Tibial nerve (tissue), 4 donors: ENCODE results near the gene GRB10.

ENCODE experiments used
- CTCF ChIP-seq, 5 experiments: fragments of 200-600 bp in 3 of 5; fragments of 450-650 bp in 2 of 5; sonication (generic) in 3 of 5; IDR thresholded peaks; one replicate each; pipeline ENCODE4 v1.5.1; 2016 to 2019; ENCODE audit warnings: antibody characterized with exemption in 5 of 5, mild to moderate bottlenecking in 3 of 5, moderate library complexity in 2 of 5
- EP300 ChIP-seq, 2 donors: sonication (generic); formaldehyde crosslinking; IDR thresholded peaks; one replicate each; pipeline ENCODE4 v1.6.1; 2017; ENCODE audit warnings: antibody characterized with exemption in 2 of 2, mild to moderate bottlenecking in 1 of 2
- POLR2A ChIP-seq, 2 donors: fragments of 450-650 bp; IDR thresholded peaks; one replicate each; pipeline ENCODE4 v1.6.1; 2017; ENCODE audit warnings: antibody characterized with exemption in 2 of 2, mild to moderate bottlenecking in 2 of 2, moderate library complexity in 2 of 2

- TF ChIP-seq CTCF (IDR thresholded peaks at IDR 0.05) (no peak), POLR2A (IDR thresholded peaks at IDR 0.05) (no peak), EP300 (IDR thresholded peaks at IDR 0.05) (no peak)
Measured at GRCh38 chr7:50727072-50727471, 55.6 kb downstream of the GRB10 start.
